Pons (tissue), 1 donor: ENCODE measurements around the gene HOXC11.

Experiments
- DNase-seq: peaks from one replicate; pipeline ENCODE4 v3.0.0-alpha.2; 2016; ENCODE audit warnings: low spot score

Gene HOXC11

GRCh38 chr12:53942467-53942997 is 30.4 kb upstream of the HOXC11 start:
- no peak for DNase-seq

- DNase-seq = no peak
Measured at GRCh38 chr12:53944209-53944608, 28.7 kb upstream of the HOXC11 start.

GRCh38 chr12:53944907-53945847 is 27.7 kb upstream of the HOXC11 start:
- DNase-seq = no peak

- no peak for DNase-seq
Measured at GRCh38 chr12:53947743-53948142, 25.2 kb upstream of the HOXC11 start.

GRCh38 chr12:53948650-53949593 is 24.0 kb upstream of the HOXC11 start:
- no peak for DNase-seq

GRCh38 chr12:53949631-53950436 is 23.1 kb upstream of the HOXC11 start:
- DNase-seq = no peak

- DNase-seq = no peak
Measured at GRCh38 chr12:53950437-53950773, 22.5 kb upstream of the HOXC11 start.

GRCh38 chr12:53950789-53951576 is 21.9 kb upstream of the HOXC11 start:
- no peak for DNase-seq

GRCh38 chr12:53951577-53952334 is 21.2 kb upstream of the HOXC11 start:
- DNase-seq = no peak

- no peak for DNase-seq
Measured at GRCh38 chr12:53952335-53952694, 20.6 kb upstream of the HOXC11 start.

GRCh38 chr12:53952871-53953734 is 19.8 kb upstream of the HOXC11 start:
- no peak for DNase-seq

- DNase-seq = no peak
Measured at GRCh38 chr12:53953831-53954693, 18.9 kb upstream of the HOXC11 start.

GRCh38 chr12:53954694-53955035 is 18.3 kb upstream of the HOXC11 start, which contains the start of gene HOXC12:
Gene HOXC12 (plus strand): TSS chr12:53954903. CDS start chr12:53954930, 27 bp downstream.
- DNase-seq = no peak

- DNase-seq = no peak
Measured at GRCh38 chr12:53955036-53955775, 17.7 kb upstream of the HOXC11 start.

GRCh38 chr12:53955776-53956250 is 17.1 kb upstream of the HOXC11 start:
- DNase-seq = no peak

- DNase-seq = no peak
Measured at GRCh38 chr12:53956251-53956887, 16.6 kb upstream of the HOXC11 start.
